IPS-NIHi11 (cell line): ENCODE measurements around the gene PTPRCAP.
"Not testable (repeated sequence)": the region's sequence is repeated elsewhere in the genome, so short reads cannot be mapped to it uniquely, and the experiment has no call there.

Source experiments
- DNase-seq: peaks from one replicate; pipeline ENCODE4 v3.0.0; 2012; ENCODE audit warnings: mixed read lengths, low spot score

PTPRCAP gene

DNA sequence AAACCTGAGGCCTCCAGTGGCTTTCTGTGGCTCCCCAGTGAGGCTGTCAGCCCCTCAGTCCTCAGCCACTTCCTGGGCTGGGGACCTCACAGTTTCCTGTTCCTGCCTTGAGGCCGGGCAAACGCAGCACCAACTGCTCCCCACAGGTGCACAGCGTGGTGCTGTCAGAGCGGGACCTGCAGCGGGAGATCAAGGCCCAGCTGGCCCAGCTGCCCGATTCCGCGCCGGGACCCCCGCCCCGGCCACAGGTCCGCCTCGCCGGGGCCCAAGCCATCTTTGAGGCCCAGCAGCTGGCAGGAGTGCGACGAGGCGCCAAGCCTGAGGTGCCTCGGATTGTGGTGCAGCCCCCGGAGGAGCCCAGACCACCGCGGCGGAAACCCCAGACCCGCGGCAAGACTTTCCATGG lies 28.2 kb downstream of the PTPRCAP start:
- DNase-seq: no peak

DNA sequence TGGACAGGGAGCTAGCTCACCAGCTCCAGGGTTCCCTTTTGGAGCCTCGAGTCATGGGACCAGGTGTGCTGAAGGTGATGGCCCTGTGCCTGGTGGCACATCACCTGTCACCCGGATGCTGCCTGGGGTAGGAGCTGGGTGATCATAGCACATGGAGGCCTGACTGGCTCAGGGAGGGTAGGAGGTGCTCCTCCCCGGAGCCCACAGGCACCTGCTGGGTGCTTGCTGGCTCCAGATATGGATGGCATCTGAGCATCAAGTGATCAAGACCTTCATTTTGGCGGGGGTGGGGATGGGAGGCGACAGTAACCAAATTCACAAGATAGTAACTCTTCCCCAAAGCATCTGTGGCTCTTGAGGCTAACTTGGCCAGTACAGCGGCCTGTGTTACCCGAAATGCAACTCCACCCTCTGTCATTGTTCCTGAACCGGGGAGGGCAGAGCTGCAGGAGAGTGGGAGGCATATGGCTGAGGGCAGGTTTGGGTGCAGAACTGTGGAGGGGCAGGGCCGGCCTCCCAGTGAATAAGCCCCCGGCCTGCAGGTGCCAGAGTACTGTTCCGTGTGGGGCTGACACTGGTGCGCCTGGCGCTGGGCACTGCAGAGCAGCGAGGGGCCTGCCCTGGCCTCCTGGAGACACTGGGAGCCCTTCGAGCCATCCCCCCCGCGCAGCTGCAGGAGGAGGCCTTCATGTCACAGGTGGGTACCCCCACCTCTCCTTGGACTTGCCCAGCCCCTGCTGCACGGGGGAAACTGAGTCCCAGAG lies 28.9 kb downstream of the PTPRCAP start:
- DNase-seq: no peak

DNA sequence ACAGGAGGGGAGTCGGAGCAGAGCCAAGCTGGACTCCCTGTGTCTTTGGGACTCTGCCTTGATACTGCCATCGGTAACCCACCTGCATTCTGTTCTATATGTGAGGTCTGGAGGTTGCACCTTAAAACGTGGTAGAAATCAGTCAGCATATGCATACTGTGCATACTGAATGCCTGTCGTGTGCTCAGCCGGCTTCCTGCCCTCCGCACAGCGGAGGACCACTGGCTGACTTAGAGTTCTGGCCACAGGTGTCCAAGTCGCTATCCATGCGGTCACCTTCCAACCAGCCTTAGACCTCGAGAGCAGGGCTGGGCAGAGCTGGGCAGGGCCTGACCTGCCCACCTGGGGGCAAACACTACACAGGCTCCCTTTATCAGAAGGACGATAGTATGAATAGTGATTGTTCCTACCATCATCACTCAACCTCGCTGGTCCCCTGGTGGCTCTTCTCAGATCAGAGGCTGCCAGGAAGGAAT lies 29.8 kb downstream of the PTPRCAP start:
- no peak for DNase-seq

DNA sequence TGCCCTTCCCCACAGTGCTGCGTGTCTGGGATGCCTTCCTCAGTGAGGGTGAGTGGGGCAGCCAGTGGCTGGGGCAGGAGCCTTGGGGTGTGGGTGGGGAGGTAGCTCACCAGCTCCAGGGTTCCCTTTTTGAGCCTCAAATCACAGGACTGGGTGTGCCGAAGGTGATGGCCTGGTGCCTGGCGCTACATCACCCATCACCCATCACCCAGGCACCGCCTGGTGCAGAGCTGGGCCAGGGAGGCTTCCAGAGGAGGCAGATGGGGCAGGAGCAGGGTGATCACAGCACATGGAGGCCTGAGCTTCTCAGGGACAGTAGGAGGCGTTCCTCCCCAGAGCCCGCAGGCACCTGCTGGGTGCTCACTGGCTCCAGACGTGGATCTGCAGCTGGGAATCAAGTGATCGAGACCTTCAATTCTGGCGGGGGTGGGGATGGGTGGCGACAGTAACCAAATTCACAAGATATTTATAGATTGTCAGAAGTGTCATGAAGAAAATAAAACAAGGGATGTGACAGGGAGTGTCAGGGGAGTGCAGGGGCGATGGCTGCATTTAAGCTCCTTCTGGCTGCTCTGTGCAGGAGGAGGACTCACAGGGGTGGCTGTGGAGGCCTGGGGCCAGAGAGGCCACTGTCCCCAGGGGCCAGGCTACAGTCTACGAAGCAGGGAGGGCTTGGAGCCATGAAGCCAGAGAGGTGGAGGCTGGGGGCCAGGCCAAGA lies 30.4 kb downstream of the PTPRCAP start:
- no peak for DNase-seq

DNA sequence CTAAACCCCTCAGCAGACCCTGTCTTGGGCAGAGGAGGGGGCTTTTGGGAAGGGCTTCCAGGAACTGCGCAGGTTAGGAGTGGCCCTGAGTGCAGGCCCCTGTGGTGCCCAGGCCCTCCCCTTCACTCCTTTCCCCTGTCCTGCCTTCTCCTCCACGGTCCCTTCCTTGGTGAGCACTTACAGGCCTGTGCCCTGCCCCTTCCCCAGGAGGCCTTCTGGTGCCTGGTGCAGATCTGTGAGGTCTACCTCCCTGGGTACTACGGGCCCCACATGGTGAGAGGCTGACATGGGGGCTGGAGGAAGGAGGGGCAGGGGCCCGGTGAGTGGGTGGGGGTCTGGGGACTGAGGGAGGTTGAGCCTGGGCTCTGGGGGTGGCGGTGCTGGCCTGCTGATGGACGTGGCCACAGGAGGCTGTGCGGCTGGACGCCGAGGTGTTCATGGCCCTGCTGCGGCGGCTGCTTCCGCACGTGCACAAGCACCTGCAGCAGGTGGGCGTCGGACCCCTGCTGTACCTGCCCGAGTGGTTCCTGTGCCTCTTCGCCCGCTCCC lies 31.0 kb downstream of the PTPRCAP start:
- no peak for DNase-seq

DNA sequence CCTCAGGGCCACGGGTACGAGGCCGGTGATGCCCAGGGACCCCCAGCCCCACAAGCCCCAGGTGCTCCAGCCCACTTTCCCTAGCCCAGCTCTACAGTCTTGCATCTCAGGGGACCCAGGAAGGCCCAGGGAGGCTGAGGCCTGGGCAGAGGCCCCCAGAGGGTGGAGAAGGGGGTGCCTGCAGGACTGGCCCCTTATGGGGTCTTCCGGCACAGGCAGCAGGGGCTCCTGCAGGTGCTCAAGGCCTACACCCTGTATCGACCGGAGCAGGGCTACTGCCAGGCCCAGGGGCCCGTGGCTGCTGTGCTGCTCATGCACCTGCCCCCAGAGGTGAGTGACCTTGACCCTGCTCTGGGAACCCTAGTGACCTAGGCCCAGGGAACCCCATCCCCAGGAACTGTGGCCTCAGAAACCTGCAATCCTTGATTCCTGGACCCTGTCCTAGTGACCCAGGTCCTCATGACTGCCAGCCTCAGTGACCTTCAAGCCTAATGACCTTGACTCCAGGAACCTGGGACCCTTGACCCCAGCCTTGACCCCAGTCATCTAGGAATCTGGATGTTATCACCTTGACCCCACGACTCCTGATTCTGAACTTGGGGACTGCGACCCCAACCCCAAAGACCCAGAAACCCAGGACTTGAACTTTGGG lies 31.7 kb downstream of the PTPRCAP start:
- DNase-seq: no peak

DNA sequence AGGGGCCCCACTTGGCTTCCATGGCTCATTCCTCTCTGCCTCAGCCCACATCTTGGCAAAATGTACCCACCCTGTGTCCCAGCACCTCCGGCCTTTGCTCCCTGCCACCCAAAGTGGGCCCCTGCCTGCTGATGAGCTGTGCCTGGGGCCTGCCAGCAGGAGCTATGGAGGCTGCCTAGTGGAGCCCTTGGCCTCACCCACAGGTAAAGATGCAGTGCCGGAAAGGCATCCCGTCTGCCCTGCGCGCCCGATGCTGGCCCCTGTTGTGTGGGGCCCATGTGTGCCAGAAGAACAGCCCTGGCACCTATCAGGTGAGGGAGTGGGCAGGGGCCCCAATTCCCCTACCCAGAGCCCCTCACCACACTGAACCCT lies 32.3 kb downstream of the PTPRCAP start:
- DNase-seq: no peak

DNA sequence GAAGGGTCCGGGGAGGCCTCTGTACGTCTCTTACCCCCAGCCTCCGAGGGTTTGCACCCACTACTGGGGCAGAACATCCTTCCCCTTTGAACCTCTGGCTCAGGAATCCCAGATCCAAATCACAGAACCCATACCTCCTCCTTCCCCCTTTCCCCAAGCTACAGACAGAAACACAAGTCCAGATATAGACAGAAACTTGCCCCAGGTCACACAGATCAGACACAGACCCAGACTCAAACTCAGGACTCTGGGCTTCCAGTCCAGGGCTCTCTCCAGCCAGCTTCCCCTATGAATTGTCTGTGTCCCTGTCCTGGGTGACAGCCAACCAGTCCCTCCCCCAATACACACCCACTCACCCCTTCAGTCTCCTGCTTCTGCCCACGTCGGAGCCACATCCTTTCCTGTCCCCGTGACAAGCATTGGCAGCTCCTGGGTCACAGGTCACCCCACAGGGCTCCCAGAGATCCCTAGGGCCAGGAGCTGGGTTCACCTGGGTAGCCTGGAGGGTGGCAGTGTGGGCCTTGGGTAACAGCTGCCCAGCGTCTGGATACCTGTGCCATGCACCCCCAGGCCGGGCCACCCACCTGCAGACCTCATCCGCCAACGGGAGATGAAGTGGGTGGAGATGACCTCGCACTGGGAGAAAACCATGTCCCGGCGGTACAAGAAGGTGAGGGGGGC lies 32.8 kb downstream of the PTPRCAP start:
- DNase-seq: no peak

DNA sequence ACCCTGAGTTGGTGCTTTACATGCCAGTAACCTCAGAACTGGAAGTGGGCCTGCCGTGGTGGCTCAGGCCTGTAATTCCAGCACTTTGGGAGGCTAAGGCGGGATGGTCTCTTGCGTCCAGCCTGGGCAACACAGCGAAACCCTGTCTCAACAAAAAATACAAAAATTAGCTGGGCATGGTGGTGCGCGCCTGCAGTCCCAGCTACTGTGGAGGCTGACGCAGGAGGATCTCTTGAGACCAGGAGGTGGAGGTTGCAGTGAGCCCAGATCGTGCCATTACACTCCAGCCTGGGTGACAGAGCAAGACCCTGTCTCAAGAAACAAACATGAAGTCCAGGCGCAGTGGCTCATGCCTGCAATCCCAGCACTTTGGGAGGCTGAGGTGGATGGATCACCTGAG lies 34.4 kb downstream of the PTPRCAP start:
- not testable (repeated sequence) for DNase-seq

DNA sequence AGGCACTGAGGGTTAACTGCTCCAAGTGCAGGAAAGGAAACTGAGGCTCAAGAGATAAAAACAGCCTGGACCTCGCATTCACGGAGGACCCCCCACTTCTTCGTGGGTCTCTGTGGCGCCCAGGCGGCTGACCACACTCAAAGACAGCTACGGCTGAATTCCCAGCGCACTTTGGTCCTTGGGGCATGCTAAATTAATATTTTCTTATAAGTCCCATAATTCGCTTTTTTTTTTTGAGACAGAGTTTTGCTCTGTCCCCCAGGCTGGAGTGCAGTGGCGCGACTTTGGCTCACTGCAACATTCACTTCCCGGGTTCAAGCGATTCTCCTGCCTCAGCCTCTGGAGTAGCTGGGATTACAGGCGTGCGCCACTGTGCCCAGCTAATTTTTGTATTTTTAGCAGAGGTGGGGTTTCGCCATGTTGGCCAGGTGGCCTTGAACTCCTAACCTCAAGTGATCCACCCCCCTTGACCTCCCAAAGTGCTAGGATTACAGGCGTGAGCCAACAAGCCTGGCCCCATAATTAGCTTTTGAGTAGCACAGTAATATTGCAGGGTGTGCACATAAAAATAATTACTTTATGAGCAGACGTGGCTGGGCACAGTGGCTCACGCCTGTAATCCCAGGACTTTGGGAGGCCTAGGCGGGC lies 35.2 kb downstream of the PTPRCAP start:
- DNase-seq: not testable (repeated sequence)

DNA sequence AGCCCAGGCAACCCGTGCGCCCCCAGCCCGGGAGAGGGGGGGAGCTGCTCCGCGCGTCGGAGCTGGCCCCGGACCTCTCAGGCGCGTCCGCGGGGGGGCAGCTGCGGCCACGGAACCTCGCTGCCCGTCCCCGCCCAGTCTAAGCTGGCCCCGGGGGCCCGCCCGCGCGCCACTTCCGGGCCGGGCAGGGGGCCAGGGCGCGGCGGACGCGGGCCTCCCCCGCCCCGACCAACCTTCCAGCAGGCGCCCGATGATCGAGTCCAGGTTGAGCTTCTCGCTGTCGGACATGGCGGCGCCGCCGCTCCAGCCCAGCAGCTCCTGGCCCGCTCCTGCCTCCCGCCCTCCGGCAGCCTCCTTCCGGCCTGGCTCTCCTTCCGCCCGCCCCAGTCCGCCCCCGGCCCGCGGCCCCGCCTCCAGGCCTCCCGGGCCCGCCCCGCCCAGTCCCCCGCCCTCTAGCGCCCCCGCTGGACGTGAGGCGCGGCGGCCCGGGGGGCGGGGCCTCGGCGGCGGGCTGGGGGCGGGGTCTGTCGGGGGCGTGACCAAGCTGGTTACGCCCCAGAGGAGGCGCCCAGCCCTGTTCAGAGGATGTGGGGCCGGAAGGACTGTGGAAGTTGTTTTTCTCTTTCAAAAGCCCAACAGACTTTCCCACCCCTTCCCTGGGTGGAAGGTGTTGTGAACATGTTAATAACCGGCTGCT lies 35.8 kb downstream of the PTPRCAP start, which contains the start of gene PPP1CA:
TSS of gene PPP1CA (minus strand) at position 364 of the 697 bp plus-strand sequence. CDS start at position 288, 76 bp downstream.
- DNase-seq: peak; percentile 100

DNA sequence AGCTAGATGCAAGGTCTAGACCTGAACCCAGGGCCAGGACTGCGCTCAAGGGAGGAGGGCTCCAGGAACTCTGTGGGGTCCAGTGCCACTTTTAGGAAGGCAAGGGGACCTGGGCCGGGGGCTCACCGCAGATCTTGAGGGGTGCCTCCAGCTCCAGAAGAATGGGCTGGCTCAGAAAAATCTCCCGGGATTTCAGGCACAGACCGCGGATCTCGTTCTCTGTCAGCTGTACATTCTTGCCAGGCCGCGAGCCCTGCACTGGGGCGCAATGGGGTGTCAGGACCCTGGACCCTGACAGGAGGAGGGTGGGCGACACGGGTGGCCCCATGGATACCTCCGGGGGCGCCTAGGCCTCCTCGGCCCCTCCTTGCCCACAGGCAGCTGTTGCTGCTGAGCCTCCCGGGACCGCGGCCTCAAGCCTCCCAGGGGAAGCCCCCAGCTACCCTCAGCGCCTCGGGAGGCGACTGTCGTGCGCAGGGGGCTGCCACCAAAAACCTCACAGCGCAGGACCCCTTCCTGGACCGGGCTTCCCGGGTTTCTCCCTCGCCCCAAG lies 36.5 kb downstream of the PTPRCAP start:
- DNase-seq: no peak

DNA sequence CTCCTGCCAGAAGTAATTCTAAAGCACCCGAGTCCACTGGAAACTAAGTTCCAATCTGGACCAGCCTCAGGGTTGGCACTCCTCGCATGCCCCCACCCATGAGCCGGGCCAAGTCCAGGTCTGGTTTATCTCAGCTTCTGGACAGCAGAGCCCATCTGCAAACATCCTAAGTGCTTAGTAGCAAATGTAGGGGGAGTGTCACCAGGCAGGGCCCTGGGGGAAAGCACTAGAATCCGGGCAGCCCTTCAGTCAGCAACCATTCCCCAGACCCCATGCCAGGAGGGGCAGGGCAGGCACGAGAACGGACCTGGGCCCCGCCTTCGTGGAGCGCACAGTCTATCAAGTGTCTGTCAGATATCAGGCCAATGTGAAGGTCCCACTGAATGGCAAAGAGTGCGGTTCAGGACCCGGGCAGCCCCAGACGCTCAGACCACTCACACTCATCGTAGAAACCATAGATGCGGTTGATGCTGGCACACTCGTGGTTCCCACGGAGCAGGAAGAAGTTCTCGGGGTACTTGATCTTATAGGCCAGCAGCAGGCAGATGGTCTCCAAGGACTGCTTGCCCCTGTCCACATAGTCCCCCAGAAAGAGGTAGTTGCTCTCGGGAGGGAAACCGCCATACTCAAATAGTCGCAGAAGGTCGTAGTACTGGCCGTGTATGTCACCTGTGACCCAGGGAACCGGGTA lies 37.1 kb downstream of the PTPRCAP start:
- no peak for DNase-seq

DNA sequence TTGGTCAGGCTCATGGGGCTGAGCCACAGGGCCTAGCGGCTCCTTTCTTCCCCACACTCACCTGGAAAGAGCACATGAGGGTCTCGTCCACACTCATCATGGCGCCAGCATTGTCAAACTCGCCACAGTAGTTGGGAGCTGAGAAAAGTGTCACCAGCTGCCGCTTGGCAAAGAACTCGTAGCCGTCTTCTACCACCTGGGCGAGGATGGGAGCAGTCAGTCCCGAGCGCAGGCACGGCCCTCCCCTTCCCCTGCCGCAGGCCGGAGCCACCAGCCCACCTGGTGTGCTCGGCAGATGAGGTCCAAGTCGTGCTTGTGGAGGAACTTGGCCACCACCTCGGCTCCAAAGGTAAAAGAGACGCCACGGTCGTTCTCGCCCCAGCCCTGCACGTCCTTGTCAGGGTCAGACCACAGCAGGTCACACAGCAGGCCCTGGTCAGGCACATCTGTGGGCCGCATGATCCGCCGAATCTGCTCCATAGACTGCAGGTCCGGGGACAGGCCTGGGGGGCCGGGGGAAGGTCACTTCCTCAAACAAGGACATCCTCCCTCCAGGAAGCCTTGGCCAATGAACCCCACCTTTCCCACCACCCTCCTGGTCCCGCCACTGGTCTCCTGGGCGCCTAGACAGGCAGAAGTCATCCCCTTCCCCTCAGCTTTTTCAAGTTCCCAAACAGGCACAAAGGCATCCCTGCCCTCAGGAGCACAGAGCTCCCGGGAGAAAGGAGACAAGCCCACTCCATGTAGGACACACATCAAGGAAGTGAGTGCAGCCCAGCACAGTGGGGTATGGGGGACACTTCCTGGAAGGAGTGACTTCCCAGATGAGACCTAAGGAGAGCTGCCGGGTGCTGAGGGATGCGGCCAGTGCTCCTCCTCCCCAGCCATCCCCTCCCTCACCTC lies 38.6 kb downstream of the PTPRCAP start:
- DNase-seq: no peak

DNA sequence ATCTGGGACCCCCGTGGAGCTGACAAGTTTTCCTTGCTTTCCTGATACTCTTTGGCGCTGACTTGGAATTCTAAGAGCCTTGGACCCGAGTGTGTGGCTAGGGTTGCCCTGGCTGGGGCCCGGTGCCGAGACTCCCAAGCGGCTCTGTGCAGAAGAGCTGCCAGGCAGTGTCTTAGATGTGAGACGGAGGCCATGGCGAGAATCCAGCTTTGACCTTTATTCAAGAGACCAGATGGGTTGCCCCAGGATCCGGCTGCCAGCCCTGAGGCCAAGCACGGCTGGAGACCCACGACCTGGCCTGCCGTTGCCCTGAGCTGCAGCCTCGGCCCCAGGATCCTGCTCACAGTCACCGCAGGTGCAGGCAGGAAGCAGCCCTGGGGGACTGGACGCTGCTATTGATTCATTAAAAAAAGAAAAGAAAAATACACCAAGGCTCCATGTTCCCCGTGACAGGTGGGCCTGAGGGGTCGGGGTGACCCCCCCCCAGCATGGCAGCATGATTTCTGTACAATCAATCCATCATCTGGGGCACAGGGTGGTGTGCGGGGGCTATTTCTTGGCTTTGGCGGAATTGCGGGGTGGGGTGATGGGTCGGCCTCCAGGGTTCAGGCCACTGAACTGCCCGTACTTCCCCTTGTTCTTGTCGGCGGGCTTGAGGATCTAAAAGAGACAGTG lies 39.4 kb downstream of the PTPRCAP start:
- no peak for DNase-seq

DNA sequence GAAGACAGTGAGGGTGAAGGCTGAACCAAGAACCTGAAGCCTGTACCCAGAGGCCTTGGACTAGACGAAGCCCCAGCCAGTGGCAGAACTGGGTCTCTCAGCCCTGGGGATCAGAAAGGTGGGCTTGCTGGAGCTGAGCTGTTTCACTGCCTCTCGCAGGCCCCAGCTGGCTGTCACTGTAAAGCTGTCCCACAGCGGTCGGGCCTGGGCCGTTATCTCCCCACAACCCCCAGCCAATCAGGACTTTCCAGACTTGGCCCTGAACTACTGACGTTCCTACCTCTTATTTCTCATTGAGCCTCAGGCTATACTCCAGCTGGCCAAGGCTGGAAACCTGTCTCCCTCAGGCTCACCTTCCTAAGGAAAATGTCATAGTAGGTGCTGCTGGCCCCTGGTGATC lies 39.9 kb downstream of the PTPRCAP start:
- no peak for DNase-seq

DNA sequence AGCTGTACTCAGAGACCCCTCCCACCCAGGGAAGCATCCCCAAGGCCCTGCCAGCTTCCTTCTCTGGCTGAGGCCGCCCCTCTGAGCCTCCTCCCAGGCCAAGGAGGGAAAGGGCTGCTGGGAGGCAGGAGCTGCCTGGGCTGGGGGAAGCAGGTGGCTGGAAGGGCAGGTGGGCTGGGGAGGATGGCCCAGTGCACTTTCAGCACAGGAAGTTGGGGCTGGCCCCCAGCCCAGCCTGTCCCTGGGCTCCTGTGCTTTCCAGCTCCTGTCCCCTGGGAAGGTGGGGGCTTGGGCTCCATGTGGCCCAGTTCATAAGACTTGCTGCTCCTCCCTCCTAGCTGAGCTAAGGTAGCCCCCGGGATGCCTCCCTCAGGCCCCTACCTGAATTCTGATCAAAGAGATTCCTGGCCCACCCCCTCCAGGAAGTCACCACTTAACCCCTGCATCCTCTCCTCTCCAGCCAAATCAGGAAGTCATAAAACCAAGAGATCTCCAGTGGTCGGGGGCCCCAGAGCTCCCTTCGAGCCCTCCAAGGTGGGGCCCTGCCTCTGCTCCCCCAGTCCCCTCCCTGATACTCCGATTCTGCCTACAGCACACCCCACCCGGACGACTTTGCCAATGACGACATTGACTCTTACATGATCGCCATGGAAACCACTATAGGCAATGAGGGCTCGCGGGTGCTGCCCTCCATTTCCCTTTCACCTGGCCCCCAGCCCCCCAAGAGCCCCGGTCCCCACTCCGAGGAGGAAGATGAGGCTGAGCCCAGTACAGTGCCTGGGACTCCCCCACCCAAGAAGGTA lies 40.7 kb downstream of the PTPRCAP start:
- DNase-seq: no peak

DNA sequence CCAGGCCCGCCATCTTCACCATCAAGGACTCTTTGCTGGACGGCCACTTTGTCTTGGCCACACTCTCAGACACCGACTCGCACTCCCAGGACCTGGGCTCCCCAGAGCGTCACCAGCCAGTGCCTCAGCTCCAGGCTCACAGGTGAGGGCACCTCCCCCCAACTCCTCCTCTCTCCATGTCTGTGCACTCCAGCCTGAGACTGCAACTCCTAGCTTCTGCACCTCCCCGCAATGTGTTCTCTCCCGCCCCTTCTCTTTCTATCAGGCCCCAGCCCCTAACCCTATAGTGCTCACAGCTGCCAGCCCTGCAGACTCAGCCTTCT lies 41.3 kb downstream of the PTPRCAP start:
- no peak for DNase-seq
